Gastroesophageal sphincter (tissue), 4 donors: ENCODE results near the gene CD320. TPM values are rescaled to one million over a fixed set of nuclear protein-coding genes. Genes with fewer than 3 reads are reported as not detected.

Source experiments
- ATAC-seq: fragments of 150-250 bp; one replicate; pipeline ENCODE4 v1.9.1; 2016; ENCODE audit warnings: mild to moderate bottlenecking, moderate library complexity
- H3K27ac ChIP-seq, 4 donors: fragments of 200-600 bp; sonication (generic) in 3 of 4; 1 replicate in 3 of 4; 2 replicates in 1 of 4; pipeline ENCODE4 v1.5.1; 2016 to 2019
- H3K27me3 ChIP-seq: fragments of 200-600 bp; sonication (generic); one replicate; pipeline ENCODE4 v1.5.1; 2019
- H3K36me3 ChIP-seq, 2 donors: fragments of 200-600 bp; sonication (generic); one replicate each; pipeline ENCODE4 v1.5.1; 2019; ENCODE audit warnings: control low read depth in 1 of 2
- H3K4me1 ChIP-seq, 3 donors: fragments of 200-600 bp; sonication (generic); 1 replicate in 2 of 3; 2 replicates in 1 of 3; pipeline ENCODE4 v1.5.1; 2016 to 2019; ENCODE audit warnings: control low read depth in 2 of 3
- H3K4me3 ChIP-seq, 2 donors: fragments of 200-600 bp; sonication (generic); one replicate each; pipeline ENCODE4 v1.5.1; 2019; ENCODE audit warnings: mild to moderate bottlenecking in 1 of 2, moderate library complexity in 1 of 2
- H3K9me3 ChIP-seq, 3 donors: fragments of 200-600 bp; sonication (generic); one replicate each; pipeline ENCODE4 v1.5.1; 2017 to 2019; ENCODE audit warnings: control low read depth in 2 of 3
- EP300 ChIP-seq: sonication (generic); formaldehyde crosslinking; IDR thresholded peaks from one replicate; pipeline ENCODE4 v1.6.1; 2017; ENCODE audit warnings: antibody characterized with exemption, mild to moderate bottlenecking
- POLR2A ChIP-seq, 2 donors: fragments of 450-650 bp; IDR thresholded peaks; one replicate each; pipeline ENCODE4 v1.6.1; 2017; ENCODE audit warnings: antibody characterized with exemption in 2 of 2, mild to moderate bottlenecking in 2 of 2, moderate library complexity in 1 of 2
- POLR2AphosphoS5 ChIP-seq: sonication (generic); formaldehyde crosslinking; IDR thresholded peaks from one replicate; pipeline ENCODE4 v1.6.1; 2017; ENCODE audit warnings: antibody characterized with exemption
- WGBS, 2 donors: methylation state at CpG; one replicate each; pipeline ENCODE4 v1.1.5; 2018; ENCODE audit warnings: low coverage in 1 of 2; 5-methylcytosine and 5-hydroxymethylcytosine counted together
- total RNA-seq, 4 donors: library from RNA; depleted of rRNA; stranded (reverse); fragments of >200 nt; gene quantifications; one replicate each; pipeline ENCODE4 v1.1.0, GENCODE V29; 2016
- TF ChIP-seq, protein P1 (sequence below), 4 experiments: fragments of 200-600 bp in 2 of 4; fragments of 450-650 bp in 2 of 4; sonication (generic) in 1 of 4; IDR thresholded peaks; one replicate each; pipeline ENCODE4 v1.5.1; 2017 to 2019; ENCODE audit warnings: antibody characterized with exemption in 4 of 4, mild to moderate bottlenecking in 2 of 4, moderate library complexity in 2 of 4

Gene CD320
- total RNA-seq, 4 donors from 2014 or later: 25.4 to 58.5 (median 40.8) TPM

DNA sequence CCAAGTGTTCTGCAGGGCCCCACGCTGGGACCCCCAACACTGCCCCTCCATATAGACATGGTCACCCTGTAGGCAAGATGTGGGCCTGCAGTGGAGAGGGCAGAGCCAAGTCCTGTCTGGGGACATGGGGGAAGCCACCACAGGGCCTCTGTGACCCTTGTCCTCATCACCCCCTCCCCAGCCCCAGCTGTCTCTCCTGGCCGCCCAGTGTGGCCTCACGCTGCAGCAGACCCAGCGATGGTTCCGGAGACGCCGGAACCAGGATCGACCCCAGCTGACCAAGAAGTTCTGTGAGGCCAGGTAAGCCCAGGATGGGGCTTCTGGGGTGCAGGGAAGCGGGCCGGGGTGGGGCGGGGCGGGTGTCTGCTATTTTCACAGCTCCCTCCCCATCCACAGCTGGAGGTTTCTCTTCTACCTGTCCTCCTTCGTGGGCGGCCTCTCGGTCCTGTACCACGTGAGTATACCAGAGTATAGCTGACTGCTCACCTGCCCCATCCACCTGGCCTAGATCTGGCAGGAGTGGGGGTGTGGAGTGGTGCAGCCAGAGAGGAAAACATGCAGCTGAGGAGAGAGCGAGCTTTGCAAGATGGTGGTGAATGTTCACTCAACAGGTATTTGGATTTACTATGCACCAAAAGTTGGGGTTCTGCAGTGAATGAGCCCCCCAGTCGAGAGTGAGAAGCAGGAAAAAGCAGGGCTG is 52.6 kb downstream of the CD320 start:
- no peaks in the 10 kb centered on the region for H3K27me3 ChIP-seq
- peaks cover 0 to 27% (median 10%) of the 10 kb centered on the region in 3 donors for H3K4me1 ChIP-seq
- WGBS, 2 donors: no CpG with 5 or more reads among the region's 18 CpGs
- no peak for ATAC-seq
- no peak for TF ChIP-seq POLR2A (IDR thresholded peaks at IDR 0.05)
- TF ChIP-seq EP300: no peak
- TF ChIP-seq, protein P1, sequence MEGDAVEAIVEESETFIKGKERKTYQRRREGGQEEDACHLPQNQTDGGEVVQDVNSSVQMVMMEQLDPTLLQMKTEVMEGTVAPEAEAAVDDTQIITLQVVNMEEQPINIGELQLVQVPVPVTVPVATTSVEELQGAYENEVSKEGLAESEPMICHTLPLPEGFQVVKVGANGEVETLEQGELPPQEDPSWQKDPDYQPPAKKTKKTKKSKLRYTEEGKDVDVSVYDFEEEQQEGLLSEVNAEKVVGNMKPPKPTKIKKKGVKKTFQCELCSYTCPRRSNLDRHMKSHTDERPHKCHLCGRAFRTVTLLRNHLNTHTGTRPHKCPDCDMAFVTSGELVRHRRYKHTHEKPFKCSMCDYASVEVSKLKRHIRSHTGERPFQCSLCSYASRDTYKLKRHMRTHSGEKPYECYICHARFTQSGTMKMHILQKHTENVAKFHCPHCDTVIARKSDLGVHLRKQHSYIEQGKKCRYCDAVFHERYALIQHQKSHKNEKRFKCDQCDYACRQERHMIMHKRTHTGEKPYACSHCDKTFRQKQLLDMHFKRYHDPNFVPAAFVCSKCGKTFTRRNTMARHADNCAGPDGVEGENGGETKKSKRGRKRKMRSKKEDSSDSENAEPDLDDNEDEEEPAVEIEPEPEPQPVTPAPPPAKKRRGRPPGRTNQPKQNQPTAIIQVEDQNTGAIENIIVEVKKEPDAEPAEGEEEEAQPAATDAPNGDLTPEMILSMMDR (IDR thresholded peaks at IDR 0.05): no peak
- no peak for TF ChIP-seq POLR2AphosphoS5
- H3K9me3 ChIP-seq: no peaks in the 10 kb centered on the region
- peaks cover 0 to 59% of the 10 kb centered on the region in 2 donors for H3K36me3 ChIP-seq
- H3K27ac ChIP-seq: no peak overlapping the region
- no peak overlapping the region for H3K4me3 ChIP-seq

DNA sequence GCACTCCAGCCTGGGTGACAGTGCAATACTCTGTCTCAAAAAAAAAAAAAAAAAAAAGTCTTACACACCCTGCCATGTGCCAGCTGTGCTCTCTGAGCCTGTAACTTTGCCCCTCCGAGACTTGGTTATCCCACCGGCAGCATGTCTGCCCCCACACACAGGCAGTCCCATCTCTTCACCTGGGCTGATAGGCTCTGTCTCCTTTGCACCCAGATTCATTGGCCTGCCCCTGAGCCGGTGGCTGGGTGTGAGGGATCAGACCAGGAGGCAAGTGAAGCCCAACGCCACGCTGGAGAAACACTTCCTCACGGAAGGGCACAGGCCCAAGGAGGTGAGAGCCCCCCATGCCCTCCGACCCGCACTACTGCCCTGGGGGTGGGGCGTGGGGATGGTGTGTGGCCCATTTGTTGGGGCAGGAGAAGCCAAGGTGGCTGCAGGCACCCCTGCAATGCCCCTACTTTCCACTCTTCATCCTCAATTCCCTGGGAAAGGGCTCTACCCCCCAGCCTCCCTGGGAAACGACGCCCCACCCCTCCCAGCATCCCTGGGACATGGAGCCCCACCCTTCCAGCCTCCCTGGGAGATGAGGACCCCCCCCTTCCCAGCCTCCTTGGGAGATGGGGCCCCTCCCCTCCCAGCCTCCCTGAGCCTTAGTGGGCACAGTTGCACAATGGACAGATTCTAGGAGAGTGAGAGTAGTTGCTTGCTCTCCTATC is 53.7 kb downstream of the CD320 start:
- Histone ChIP-seq H3K27me3 (no peaks in the 10 kb centered on the region), H3K36me3 (peaks cover 0 to 52% of the 10 kb centered on the region in 2 donors), H3K4me1 (peaks cover 0 to 35% (median 10%) of the 10 kb centered on the region in 3 donors), H3K9me3 (no peaks in the 10 kb centered on the region), H3K4me3 (no peak overlapping the region), H3K27ac (no peak overlapping the region)
- TF ChIP-seq POLR2AphosphoS5 (no peak), EP300 (no peak), POLR2A (IDR thresholded peaks at IDR 0.05) (no peak)
- TF ChIP-seq, protein P1 (IDR thresholded peaks at IDR 0.05): no peak
- WGBS, 2 donors: 80 to 100% methylated on average over 1 to 2 of the region's 11 CpGs
- no peak for ATAC-seq

- Histone ChIP-seq H3K4me1 (peaks cover 0 to 35% (median 10%) of the 10 kb centered on the region in 3 donors), H3K4me3 (no peak overlapping the region), H3K27me3 (no peaks in the 10 kb centered on the region), H3K9me3 (no peaks in the 10 kb centered on the region), H3K36me3 (peaks cover 0 to 45% of the 10 kb centered on the region in 2 donors), H3K27ac (no peak overlapping the region)
- no peak for ATAC-seq
- WGBS, 2 donors: 67 to 83% methylated on average over 2 to 4 of the region's 12 CpGs
- TF ChIP-seq POLR2AphosphoS5 (no peak), EP300 (no peak), POLR2A (IDR thresholded peaks at IDR 0.05) (no peak)
- TF ChIP-seq, protein P1 (IDR thresholded peaks at IDR 0.05): no peak
These were observed 54.5 kb downstream of the CD320 start for GRCh38 chr19:8253678-8254077.

DNA sequence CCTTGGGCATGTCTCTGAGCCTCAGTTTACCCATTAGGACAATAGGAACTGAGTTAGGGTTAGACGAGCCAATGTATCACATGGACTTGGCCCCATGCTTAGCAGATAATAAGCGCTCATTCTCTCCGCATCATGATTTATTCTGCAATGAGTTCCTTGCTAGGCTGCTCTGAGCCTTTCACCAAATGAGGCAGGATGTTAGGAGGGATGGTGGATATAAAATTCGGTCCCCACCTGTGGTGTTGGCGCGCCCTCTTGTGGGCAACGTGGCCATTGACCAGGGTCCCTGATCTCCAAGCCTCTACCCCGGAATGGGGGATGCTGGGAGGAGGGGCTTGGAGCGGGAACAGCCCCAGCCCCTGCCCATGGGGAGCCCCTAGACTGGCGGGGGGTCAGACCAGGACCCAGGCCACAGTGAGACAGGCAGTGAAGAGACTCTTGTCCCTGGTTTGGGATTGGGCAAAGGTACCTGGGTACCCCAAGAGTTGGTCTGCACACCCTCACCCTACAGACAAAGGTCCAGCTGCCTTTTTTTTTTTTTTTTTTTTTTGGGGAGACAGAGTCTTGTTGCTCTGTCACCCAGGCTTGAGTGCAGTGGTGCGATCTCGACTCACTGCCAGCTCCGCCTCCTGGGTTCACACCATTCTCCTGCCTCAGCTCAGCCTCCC is 55.1 kb downstream of the CD320 start:
- Histone ChIP-seq H3K36me3 (peaks cover 0 to 39% of the 10 kb centered on the region in 2 donors), H3K4me3 (no peak overlapping the region), H3K27me3 (no peaks in the 10 kb centered on the region), H3K27ac (no peak overlapping the region), H3K9me3 (no peaks in the 10 kb centered on the region), H3K4me1 (peaks cover 0 to 35% (median 10%) of the 10 kb centered on the region in 3 donors)
- no peak for TF ChIP-seq POLR2A (IDR thresholded peaks at IDR 0.05)
- TF ChIP-seq, protein P1 (IDR thresholded peaks at IDR 0.05): peak in 3 of 4 experiments; percentile 92 to 96 (median 93)
- 12 to 40% methylated on average over 5 to 6 of the region's 13 CpGs for WGBS, 2 donors
- ATAC-seq: peak; percentile 37

Other genes with a start within 250 kb of the CD320 start
- under 1 TPM in 1 of 4 donors, not detected in 3; 0.02 TPM for gene FBN3, start 158.8 kb downstream of the CD320 start, total RNA-seq
- 10 to 100 TPM; 24.8 to 33.8 (median 31.9) TPM for gene CERS4, start 99.0 kb downstream of the CD320 start, total RNA-seq
- gene NDUFA7, start 13.0 kb upstream of the CD320 start, total RNA-seq: 10 to 100 TPM; 14.5 to 48.3 (median 32.3) TPM
- 100 to 1,000 TPM; 172 to 357 (median 250) TPM for gene RPS28, start 13.1 kb upstream of the CD320 start, total RNA-seq
- 10 to 100 TPM in 3 of 4 donors, 1 to 10 TPM in 1; 9.8 to 22.3 (median 19.2) TPM for gene KANK3, start 34.9 kb upstream of the CD320 start, total RNA-seq
- gene ANGPTL4, start 55.8 kb upstream of the CD320 start, total RNA-seq: 10 to 100 TPM in 3 of 4 donors, 1 to 10 TPM in 1; 4.4 to 48.2 (median 19.4) TPM
- gene RAB11B, start 82.0 kb upstream of the CD320 start, total RNA-seq: 10 to 100 TPM; 28.6 to 71.8 (median 36.1) TPM
- 100 to 1,000 TPM; 125 to 330 (median 237) TPM for gene MARCHF2, start 104.9 kb upstream of the CD320 start, total RNA-seq
- gene HNRNPM, start 136.6 kb upstream of the CD320 start, total RNA-seq: 100 to 1,000 TPM in 2 of 4 donors, 10 to 100 TPM in 2; 75.1 to 120 (median 101) TPM
- gene PRAM1, start 194.3 kb upstream of the CD320 start, total RNA-seq: 1 to 10 TPM in 1 of 4 donors, under 1 TPM in 3; 0.23 to 1.2 (median 0.45) TPM
- gene ZNF414, start 205.8 kb upstream of the CD320 start, total RNA-seq: 10 to 100 TPM in 2 of 4 donors, 1 to 10 TPM in 2; 3.6 to 18.9 (median 10.3) TPM